Adrenal gland (tissue), 5 donors: ENCODE measurements around the gene SULT1A3.
"Not testable (repeated sequence)": the region's sequence is repeated elsewhere in the genome, so short reads cannot be mapped to it uniquely, and the experiment has no call there.

ENCODE experiments used
- POLR2A ChIP-seq, 2 donors: fragments of 450-650 bp; IDR thresholded peaks; one replicate each; pipeline ENCODE4 v1.6.1; 2017; ENCODE audit warnings: antibody characterized with exemption in 2 of 2, mild to moderate bottlenecking in 2 of 2, moderate library complexity in 1 of 2
- TF ChIP-seq, protein P1 (sequence below), 6 experiments: fragments of 450-650 bp in 4 of 6; fragments of 200-600 bp in 2 of 6; sonication (generic) in 1 of 6; IDR thresholded peaks; 1 replicate in 5 of 6; 2 replicates in 1 of 6; pipeline versions ENCODE4 v1.5.1 to v1.8.0; 2016 to 2021; ENCODE audit warnings: antibody characterized with exemption in 6 of 6, mild to moderate bottlenecking in 2 of 6, moderate library complexity in 1 of 6
- donor health status: DM: no; HTN: no; CAD: no.

DNA sequence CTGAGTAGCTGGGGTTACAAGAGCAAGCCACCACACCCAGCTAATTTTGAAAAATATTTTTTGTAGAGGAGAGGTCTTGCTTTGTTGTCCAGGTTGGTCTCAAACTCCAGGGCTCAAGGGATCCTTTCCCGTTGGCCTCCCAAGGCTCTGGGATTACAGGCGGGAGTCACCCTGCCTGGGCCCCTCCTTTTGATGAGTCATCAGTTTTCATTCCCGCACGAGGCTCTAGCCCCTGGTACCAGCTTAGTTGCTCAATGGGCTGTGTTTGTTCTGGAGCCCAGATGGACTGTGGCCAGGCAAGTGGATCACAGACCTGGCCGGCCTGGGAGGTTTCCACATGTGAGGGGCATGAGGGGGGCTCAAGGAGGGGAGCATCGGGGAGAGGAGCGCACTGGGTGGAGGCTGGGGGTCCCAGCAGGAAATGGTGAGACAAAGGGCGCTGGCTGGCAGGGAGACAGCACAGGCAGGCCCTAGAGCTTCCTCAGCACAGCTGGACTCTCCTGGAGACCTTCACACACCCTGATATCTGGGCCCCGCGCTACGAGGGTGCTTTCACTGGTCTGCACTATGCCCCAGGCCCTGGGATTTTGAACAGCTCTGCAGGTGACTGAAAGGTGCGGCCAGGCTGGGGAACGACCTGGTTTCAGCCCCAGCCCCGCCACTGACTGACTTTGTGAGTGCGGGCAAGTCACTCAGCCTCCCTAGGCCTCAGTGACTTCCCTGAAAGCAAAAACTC is 721 bp downstream of the SULT1A3 start:
- TF ChIP-seq POLR2A (IDR thresholded peaks at IDR 0.05) = not testable (repeated sequence)
- TF ChIP-seq, protein P1, sequence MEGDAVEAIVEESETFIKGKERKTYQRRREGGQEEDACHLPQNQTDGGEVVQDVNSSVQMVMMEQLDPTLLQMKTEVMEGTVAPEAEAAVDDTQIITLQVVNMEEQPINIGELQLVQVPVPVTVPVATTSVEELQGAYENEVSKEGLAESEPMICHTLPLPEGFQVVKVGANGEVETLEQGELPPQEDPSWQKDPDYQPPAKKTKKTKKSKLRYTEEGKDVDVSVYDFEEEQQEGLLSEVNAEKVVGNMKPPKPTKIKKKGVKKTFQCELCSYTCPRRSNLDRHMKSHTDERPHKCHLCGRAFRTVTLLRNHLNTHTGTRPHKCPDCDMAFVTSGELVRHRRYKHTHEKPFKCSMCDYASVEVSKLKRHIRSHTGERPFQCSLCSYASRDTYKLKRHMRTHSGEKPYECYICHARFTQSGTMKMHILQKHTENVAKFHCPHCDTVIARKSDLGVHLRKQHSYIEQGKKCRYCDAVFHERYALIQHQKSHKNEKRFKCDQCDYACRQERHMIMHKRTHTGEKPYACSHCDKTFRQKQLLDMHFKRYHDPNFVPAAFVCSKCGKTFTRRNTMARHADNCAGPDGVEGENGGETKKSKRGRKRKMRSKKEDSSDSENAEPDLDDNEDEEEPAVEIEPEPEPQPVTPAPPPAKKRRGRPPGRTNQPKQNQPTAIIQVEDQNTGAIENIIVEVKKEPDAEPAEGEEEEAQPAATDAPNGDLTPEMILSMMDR (IDR thresholded peaks at IDR 0.05) = not testable (repeated sequence)
